Upper lobe of right lung (tissue), 1 donor: ENCODE data around the gene DBNDD2. TPM values are rescaled to one million over a fixed set of nuclear protein-coding genes. Genes with fewer than 3 reads are reported as not detected.

Source experiments
- ATAC-seq: fragments of 200-7000 bp; cut with Tn5 transposase; one replicate; pipeline ENCODE4 v1.9.1; 2020; ENCODE audit warnings: mild to moderate bottlenecking, moderate library complexity
- DNase-seq: peaks from one replicate; pipeline ENCODE4 v3.0.0-alpha.2; 2020
- H3K27ac ChIP-seq: fragments of 200-600 bp; one replicate; pipeline ENCODE4 v1.8.0; 2022
- H3K27me3 ChIP-seq: fragments of 200-600 bp; one replicate; pipeline ENCODE4 v1.8.0; 2022; ENCODE audit warnings: mild to moderate bottlenecking
- H3K36me3 ChIP-seq: fragments of 200-600 bp; one replicate; pipeline ENCODE4 v1.8.0; 2022
- H3K4me1 ChIP-seq: fragments of 200-600 bp; one replicate; pipeline ENCODE4 v1.8.0; 2022
- H3K4me3 ChIP-seq: fragments of 200-600 bp; one replicate; pipeline ENCODE4 v1.8.0; 2022; ENCODE audit warnings: mild to moderate bottlenecking
- H3K9me3 ChIP-seq: fragments of 200-600 bp; one replicate; pipeline ENCODE4 v1.8.0; 2022
- intact Hi-C: fragments of 100-400 bp; cut with DNase I; formaldehyde crosslinking; loops from one replicate; pipeline ENCODE4 v1.11.0; 2022
- total RNA-seq: library from RNA; stranded (reverse); fragmentation: NEBNext Ultra II Directional; extraction: Animal tissue kit (Norgen Biotek cat#: 25700); gene quantifications from one replicate; pipeline ENCODE4 v1.2.1, GENCODE V29; 2021
- TF ChIP-seq, protein P1 (sequence below): fragments of 200-600 bp; IDR thresholded peaks from one replicate; pipeline ENCODE4 v1.8.0; 2022; ENCODE audit warnings: antibody characterized with exemption
- donor health status: DM: no; HTN: yes; CAD: no; lungs with severe emphysema.

The DBNDD2 gene
- total RNA-seq, 1 donor from 2014 or later = 66.2 TPM

DNA sequence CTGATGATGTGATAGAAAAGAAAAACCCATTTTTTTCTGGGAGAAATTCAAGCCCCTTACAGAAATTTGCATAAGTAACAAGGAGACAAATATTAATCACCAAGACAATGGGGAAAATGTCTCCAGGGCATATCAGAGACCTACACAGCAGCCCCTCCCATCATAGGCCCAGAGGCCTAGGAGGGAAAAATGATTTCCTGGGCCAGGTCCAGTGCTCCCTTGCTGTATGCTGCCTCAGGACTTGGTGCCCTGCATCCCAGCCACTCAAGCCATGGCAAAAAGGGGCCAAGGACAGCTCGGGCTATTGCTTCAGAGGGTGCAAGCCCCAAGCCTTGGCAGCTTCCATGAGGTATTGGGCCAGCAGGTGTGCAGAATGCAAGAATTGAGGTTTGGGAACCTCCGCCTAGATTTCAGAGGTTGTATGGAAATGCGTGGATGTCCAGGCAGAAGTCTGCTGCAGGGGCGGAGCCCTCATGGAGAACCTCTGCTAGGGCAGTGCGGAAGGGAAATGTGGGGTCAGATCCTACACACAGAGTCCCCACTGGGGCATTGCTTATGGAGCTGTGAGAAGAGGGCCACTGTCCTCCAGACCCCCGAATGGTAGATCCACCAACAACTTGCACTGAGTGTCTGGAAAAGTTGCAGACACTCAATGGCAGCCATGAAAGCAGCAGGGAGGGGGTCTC lies 7.6 kb upstream of the DBNDD2 start:
- Histone ChIP-seq H3K4me1 (peaks cover 2% of the 10 kb centered on the region), H3K36me3 (no peaks in the 10 kb centered on the region), H3K4me3 (no peak overlapping the region), H3K27ac (no peak overlapping the region), H3K9me3 (no peaks in the 10 kb centered on the region), H3K27me3 (no peaks in the 10 kb centered on the region)
- ATAC-seq (no peak), DNase-seq (no peak)
- intact Hi-C loops = no loop called here
- TF ChIP-seq, protein P1, sequence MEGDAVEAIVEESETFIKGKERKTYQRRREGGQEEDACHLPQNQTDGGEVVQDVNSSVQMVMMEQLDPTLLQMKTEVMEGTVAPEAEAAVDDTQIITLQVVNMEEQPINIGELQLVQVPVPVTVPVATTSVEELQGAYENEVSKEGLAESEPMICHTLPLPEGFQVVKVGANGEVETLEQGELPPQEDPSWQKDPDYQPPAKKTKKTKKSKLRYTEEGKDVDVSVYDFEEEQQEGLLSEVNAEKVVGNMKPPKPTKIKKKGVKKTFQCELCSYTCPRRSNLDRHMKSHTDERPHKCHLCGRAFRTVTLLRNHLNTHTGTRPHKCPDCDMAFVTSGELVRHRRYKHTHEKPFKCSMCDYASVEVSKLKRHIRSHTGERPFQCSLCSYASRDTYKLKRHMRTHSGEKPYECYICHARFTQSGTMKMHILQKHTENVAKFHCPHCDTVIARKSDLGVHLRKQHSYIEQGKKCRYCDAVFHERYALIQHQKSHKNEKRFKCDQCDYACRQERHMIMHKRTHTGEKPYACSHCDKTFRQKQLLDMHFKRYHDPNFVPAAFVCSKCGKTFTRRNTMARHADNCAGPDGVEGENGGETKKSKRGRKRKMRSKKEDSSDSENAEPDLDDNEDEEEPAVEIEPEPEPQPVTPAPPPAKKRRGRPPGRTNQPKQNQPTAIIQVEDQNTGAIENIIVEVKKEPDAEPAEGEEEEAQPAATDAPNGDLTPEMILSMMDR = no peak

- no peak overlapping the region for H3K27ac ChIP-seq
- no peaks in the 10 kb centered on the region for H3K9me3 ChIP-seq
- no peak overlapping the region for H3K4me3 ChIP-seq
- peaks cover 10% of the 10 kb centered on the region for H3K4me1 ChIP-seq
- no peaks in the 10 kb centered on the region for H3K36me3 ChIP-seq
- intact Hi-C loops = no loop called here
- no peak for DNase-seq
- no peak for ATAC-seq
- no peaks in the 10 kb centered on the region for H3K27me3 ChIP-seq
- TF ChIP-seq, protein P1 = no peak
These were observed 5.1 kb upstream of the DBNDD2 start for GRCh38 chr20:45402946-45403345.

GRCh38 chr20:45404438-45404837 lies 3.7 kb upstream of the DBNDD2 start:
- Histone ChIP-seq H3K4me1 (peaks cover 18% of the 10 kb centered on the region), H3K4me3 (no peak overlapping the region), H3K27ac (no peak overlapping the region), H3K9me3 (no peaks in the 10 kb centered on the region), H3K36me3 (peaks cover 4% of the 10 kb centered on the region), H3K27me3 (no peaks in the 10 kb centered on the region)
- intact Hi-C loops = no loop called here
- ATAC-seq (no peak), DNase-seq (no peak)
- TF ChIP-seq, protein P1 = no peak

GRCh38 chr20:45405571-45406259 lies 2.4 kb upstream of the DBNDD2 start:
- ATAC-seq (peak; percentile 40), DNase-seq (peak; percentile 77)
- peaks cover 16% of the 10 kb centered on the region for H3K36me3 ChIP-seq
- TF ChIP-seq, protein P1 = no peak
- intact Hi-C loops = no loop called here
- no peaks in the 10 kb centered on the region for H3K27me3 ChIP-seq
- no peaks in the 10 kb centered on the region for H3K9me3 ChIP-seq
- H3K27ac ChIP-seq = peak overlapping the region; percentile 88
- peaks cover 18% of the 10 kb centered on the region for H3K4me1 ChIP-seq
- peak overlapping the region; percentile 86 for H3K4me3 ChIP-seq

- DNase-seq (peak; percentile 88), ATAC-seq (peak; percentile 84)
- Histone ChIP-seq H3K27ac (peak overlapping the region; percentile 88), H3K27me3 (no peaks in the 10 kb centered on the region), H3K36me3 (peaks cover 23% of the 10 kb centered on the region), H3K9me3 (no peaks in the 10 kb centered on the region), H3K4me3 (peak overlapping the region; percentile 86), H3K4me1 (peaks cover 18% of the 10 kb centered on the region)
- TF ChIP-seq, protein P1 = peak; percentile 12
- intact Hi-C loops = no loop called here
These were observed 1.6 kb upstream of the DBNDD2 start for GRCh38 chr20:45406260-45407066.
